D341Med (cell line): ENCODE data around the gene IL18.
"Not testable (repeated sequence)": the region's sequence is repeated elsewhere in the genome, so short reads cannot be mapped to it uniquely, and the experiment has no call there.

Source experiments
- DNase-seq: peaks from one replicate; pipeline ENCODE4 v3.0.0; 2012; ENCODE audit warnings: low spot score

IL18 gene

GRCh38 chr11:112172362-112172994, 8.6 kb upstream of the IL18 start:
- no peak for DNase-seq

GRCh38 chr11:112167145-112167544, 3.3 kb upstream of the IL18 start, which contains the start of gene TEX12:
Gene TEX12, plus strand, starts transcription at chr11:112167372. Its CDS starts 1,897 bp downstream, at chr11:112169269.
- DNase-seq, result no peak

DNA sequence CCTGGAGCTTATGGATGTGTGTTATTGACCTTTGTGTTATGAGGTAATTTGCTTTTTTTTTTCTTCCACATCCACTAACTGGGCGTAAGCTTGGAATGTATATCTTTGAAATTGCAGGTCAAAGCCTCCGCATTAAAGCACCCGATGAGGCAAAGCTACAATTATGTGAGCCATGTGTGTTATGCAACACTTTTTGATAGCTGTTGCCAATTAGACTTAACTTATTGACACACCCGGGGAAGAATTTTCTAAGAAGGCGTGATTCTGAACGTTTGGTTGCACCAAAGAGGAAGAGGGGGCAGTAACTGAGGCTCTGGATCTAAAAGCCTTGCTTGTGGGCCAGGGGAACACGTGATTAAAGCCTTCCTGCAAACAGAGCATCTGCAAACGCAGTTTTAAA, 2.7 kb upstream of the IL18 start:
- DNase-seq, result no peak

DNA sequence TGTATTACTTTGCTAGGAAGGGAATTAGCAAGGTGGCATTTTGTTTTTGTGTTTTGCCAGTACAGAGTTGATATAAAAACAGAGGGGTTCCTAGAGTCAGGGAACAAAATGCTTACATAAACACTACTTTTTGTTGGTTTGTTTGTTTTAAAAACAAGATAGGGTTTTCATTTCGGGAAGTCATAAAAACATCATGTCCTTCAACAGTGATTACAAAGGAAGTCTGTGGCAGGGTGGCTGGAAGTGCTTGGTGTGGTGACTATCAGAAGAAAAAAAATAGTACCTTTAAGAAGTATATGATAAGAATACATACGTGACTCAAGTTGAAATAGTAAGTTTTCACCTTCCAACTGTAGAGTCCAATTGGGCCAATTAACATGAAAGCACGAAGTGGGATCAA, 1.2 kb upstream of the IL18 start:
- no peak for DNase-seq

DNA sequence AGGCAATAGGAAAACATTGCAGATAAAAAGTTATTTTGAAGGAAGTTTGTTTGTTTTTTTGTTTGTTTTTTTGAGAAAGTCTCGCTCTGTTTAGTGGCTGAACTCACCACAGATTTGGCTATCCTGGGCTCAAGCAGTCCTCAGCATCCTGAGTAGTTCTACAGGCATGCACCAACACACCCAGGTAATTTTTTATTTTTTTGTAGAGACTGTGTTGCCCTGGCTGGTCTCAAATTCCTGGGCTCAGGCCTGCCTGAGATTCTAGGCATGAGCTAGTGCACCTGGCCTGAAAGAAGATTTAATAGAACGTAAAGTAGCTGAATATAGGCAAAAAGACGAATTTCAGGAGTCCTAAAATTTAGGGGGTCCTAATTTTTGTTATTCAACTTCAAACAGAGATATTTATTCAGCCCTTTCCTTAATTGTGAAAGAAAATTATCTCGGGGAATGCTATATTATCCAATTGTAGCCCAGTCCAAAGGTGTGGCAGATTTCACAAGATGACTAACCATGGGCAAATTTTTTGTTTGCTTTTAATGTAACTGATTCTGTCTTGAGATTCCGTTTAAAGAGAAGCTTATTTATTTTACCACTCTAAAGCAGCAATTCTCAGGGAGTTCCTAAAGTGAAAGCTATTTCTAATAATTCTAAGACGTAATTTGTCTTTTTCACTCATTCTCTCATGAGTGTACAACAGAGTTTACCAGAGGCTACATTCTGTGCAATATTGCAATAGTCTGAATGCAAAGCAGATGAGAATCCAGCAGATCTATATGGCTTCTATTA, 940 bp downstream of the IL18 start:
- DNase-seq, result no peak

- not testable (repeated sequence) for DNase-seq
Observed at GRCh38 chr11:112162200-112162599, 1.7 kb downstream of the IL18 start.

GRCh38 chr11:112161012-112161411, 2.9 kb downstream of the IL18 start:
- no peak for DNase-seq

GRCh38 chr11:112160091-112160848, 3.6 kb downstream of the IL18 start:
- no peak for DNase-seq

- DNase-seq, result no peak
Observed at GRCh38 chr11:112159098-112160065, 4.5 kb downstream of the IL18 start.

DNA sequence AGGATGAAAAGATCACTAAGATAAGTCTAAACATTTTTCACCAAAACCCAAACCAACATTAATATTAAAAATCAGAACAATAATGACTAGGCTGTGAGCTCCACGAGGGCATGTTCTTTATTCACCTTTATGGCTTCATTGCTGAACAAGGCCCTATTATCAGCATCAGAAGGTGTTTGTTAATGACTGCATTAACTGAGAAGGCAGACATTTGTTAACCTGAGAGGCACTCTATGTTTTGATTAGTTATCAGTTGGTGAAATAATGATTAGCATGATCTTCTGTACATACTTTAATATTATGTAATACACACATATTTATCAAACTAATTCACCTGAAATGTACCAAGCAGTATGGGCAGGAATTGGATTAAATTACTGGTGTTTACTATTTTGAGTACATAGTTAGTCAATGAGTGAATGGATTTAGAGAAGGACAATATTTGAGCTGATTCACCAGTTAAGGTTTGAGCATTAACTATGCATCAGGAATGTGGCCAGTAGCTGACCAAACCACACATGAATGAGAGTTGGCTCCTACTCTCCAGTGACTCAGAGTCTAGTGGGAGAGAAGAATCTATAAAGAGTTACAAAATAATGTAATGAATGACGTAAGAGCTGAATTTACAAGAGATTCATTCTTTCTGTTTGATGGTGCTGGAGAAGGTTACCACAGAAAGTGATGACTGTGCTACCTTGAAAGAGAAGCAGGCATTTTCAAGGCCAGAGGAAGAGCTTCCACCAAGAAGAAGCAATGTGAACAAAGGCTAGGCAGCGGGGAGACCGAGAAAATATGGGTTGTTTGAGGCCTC, 6.7 kb downstream of the IL18 start:
- no peak for DNase-seq

DNA sequence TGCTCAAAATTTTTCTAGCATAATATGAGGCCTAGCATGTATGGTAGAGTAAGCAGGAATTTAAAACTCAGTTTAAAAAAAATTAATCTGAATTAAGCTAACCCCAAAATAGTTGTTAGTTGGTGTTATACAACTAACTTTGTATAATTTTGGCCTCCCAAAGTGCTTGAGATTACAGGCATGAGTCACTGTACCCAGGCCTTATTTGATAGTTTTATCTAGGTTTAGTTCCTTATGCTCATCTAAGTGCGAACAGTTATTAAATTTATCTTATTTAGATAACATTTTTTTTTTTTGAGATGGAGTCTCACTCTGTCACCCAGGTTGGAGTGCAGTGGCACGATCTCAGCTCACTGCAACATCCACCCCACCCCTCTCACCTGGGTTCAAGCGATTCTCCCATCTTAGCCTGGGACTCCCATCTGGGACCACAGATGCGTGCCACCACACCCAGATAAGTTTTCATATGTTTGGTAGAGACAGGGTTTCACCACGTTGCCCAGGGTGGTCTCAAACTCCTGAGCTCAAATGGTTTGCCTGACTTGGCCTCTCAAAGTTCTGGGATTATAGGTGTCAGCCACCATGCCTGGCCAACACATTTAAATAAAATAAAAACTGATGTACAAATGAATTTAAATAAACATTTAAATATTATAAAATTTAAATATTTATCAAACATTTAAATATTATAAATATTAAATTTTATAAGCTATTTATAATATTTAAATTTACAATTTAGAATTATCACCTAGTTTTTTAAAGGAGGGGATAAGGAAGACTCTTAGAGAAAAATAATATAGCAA, 7.5 kb downstream of the IL18 start:
- no peak for DNase-seq

- no peak for DNase-seq
Observed at GRCh38 chr11:112150517-112150916, 13.4 kb downstream of the IL18 start.

DNA sequence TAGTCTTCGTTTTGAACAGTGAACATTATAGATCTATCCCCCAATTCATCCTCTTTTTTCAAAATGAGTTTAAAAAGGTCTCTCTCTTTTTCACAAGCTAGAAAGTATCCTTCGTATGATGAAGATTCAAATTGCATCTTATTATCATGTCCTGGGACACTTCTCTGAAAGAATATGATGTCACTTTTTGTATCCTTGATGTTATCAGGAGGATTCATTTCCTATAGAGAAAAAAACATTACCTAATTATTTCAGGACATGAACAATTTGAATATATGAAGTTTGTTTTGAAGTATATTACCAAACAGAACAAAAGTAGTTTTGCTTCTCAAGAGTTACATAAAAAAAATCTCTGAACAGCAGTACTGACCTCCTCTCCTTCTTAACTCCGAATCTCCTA, 20.3 kb downstream of the IL18 start:
- no peak for DNase-seq

GRCh38 chr11:112134473-112134872, 29.4 kb downstream of the IL18 start:
- no peak for DNase-seq

- no peak for DNase-seq
Observed at GRCh38 chr11:112132737-112133136, 31.2 kb downstream of the IL18 start.

- no peak for DNase-seq
Observed at GRCh38 chr11:112129656-112130055, 34.2 kb downstream of the IL18 start.

DNA sequence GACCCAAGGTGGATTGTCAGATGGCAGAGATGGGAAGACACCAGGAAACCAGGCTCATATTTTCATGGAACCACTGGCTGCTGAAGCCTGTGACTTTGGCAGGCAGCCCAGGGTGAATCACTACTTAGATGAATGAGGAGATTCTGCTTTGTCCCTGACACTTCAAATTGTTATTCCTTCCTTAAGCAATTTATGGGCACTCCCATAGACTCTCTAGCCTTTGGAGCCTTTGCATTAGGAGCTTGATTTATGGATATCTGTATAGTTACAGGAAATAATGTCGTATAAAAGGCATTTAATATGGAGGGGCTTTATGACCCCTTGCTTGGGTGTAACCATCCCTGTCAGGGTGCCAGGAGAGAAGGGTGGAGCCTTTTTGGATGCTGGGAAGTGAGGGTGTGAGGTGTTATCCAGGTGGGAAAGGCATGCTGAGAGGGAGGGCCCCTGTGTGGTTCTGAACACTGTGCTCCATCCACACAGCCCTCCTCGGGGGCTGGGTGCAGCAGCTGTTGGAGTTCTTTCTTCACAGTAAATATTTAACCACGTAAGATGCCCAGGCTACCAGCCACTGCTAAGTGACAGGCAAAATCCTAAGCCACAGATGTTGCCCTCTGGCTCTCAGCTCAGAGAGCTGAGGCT, 35.3 kb downstream of the IL18 start:
- DNase-seq, result no peak

DNA sequence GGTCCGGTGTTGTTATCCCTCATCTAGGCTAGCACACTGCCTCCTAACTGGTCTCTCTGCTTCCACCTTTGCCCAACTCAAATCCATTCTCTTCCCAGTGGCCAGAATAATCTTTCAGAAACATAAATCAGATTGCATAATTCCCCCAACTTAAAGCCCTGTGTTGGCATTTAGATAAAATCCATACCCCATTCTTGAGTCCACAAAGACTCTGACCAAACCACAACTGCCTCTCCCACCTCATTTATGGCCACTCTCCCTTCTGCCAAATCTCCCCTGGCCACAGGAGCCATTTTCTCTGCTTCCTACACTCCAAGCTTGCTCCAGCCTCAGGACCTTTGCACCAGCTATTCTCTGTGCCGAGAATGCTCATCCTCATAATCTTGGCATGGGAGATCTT, 36.8 kb downstream of the IL18 start:
- DNase-seq, result no peak

GRCh38 chr11:112123129-112123528, 40.8 kb downstream of the IL18 start:
- no peak for DNase-seq
